Naive thymus-derived CD8-positive, alpha-beta T cell (primary cell): Measurements from ENCODE around the gene TXLNA. TPM values are rescaled to one million over a fixed set of nuclear protein-coding genes. Genes with fewer than 3 reads are reported as not detected.

Source experiments
- ATAC-seq, 2 donors: fragments of 150-1000 bp; cut with Tn5 transposase in 1 of 2; sonication (Bioruptor Pico), chemical (Tn5 transposase) in 1 of 2; 1 replicate in 1 of 2; 2 replicates in 1 of 2; pipeline ENCODE4 v1.10.0; 2021; ENCODE audit warnings: mild to moderate bottlenecking in 2 of 2, moderate library complexity in 2 of 2
- POLR2A ChIA-PET: fragments of 350-600 bp; sonication (Branson Sonifier 250); formaldehyde crosslinking; loops from one replicate; lab custom pipeline; 2021; ENCODE audit warnings: antibody characterized with exemption; lab: Charles Lee
- DNase-seq, 10 donors: peaks; one replicate each; pipeline versions ENCODE4 v3.0.0 to v3.0.0-alpha.2; 2020 to 2022
- H3K27ac Mint-ChIP-seq, 10 donors: one replicate each; pipeline ENCODE4 v1.8.0; 2020 to 2022; ENCODE audit warnings: mild to moderate bottlenecking in 10 of 10, mixed read lengths in 10 of 10, moderate library complexity in 4 of 10, inconsistent platforms in 1 of 10
- H3K27me3 Mint-ChIP-seq, 5 donors: one replicate each; pipeline ENCODE4 v1.8.0; 2021 to 2022; ENCODE audit warnings: mixed read lengths in 5 of 5
- H3K36me3 Mint-ChIP-seq, 3 donors: one replicate each; pipeline ENCODE4 v1.8.0; 2020 to 2022; ENCODE audit warnings: mixed read lengths in 3 of 3, mild to moderate bottlenecking in 2 of 3, inconsistent platforms in 1 of 3
- H3K4me1 Mint-ChIP-seq, 4 donors: one replicate each; pipeline ENCODE4 v1.8.0; 2021 to 2022; ENCODE audit warnings: mixed read lengths in 4 of 4
- H3K4me3 Mint-ChIP-seq, 10 donors: one replicate each; pipeline ENCODE4 v1.8.0; 2020 to 2022; ENCODE audit warnings: mild to moderate bottlenecking in 10 of 10, mixed read lengths in 10 of 10, moderate library complexity in 6 of 10, inconsistent platforms in 1 of 10
- H3K9me3 Mint-ChIP-seq, 9 donors: one replicate each; pipeline ENCODE4 v1.8.0; 2020 to 2022; ENCODE audit warnings: mixed read lengths in 9 of 9, mild to moderate bottlenecking in 3 of 9, inconsistent platforms in 1 of 9, moderate library complexity in 1 of 9
- polyA plus RNA-seq, 3 donors: library from polyadenylated mRNA; unstranded; fragments of 300-500 nt; fragmentation: Illumina TruSeq; gene quantifications; one replicate each; pipeline ENCODE4 v1.2.3, GENCODE V29; 2021
- total RNA-seq, 8 experiments: library from RNA in 2 of 8; stranded (reverse) in 2 of 8; gene quantifications; one replicate each; pipeline ENCODE4 v1.2.3 and lab custom pipeline; 2021 to 2026

TXLNA gene
- total and polyA plus RNA-seq, 5 experiments from 2014 or later: 19.0 to 36.0 (median 28.3) TPM

GRCh38 chr1:32186491-32186890 lies 7.0 kb downstream of the TXLNA start:
- peaks cover 22 to 37% (median 31%) of the 10 kb centered on the region in 4 donors for H3K4me1 Mint-ChIP-seq
- DNase-seq: no peak
- no peaks in the 10 kb centered on the region for H3K27me3 Mint-ChIP-seq
- POLR2A ChIA-PET: no interaction called here
- ATAC-seq: no peak
- no peaks in the 10 kb centered on the region for H3K9me3 Mint-ChIP-seq
- no peak overlapping the region for H3K4me3 Mint-ChIP-seq
- peak overlapping the region in 3 of 10 donors; percentile 17 to 42 (median 22) for H3K27ac Mint-ChIP-seq
- peaks cover 0 to 87% (median 22%) of the 10 kb centered on the region in 3 donors for H3K36me3 Mint-ChIP-seq

DNA sequence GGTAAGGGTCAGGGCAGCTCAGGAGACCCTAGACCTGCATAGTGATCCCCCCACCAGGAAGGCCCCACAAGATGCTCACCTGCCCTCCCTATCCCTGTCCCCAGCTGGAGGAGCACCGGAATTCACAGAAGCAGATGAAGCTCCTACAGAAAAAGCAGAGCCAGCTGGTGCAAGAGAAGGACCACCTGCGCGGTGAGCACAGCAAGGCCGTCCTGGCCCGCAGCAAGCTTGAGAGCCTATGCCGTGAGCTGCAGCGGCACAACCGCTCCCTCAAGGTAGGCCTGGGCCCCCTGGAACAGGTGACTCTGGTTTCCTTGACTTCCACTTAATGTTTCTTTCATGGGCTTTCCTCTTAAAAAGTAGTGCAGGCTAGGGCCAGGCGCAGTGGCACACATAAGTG lies 8.4 kb downstream of the TXLNA start:
- Mint-ChIP-seq H3K9me3 (no peaks in the 10 kb centered on the region), H3K27me3 (no peaks in the 10 kb centered on the region), H3K36me3 (peaks cover 0 to 89% (median 30%) of the 10 kb centered on the region in 3 donors), H3K27ac (no peak overlapping the region), H3K4me1 (peaks cover 19 to 25% (median 25%) of the 10 kb centered on the region in 4 donors), H3K4me3 (no peak overlapping the region)
- ATAC-seq: no peak
- POLR2A ChIA-PET: interaction anchor here (0.7 kb wide), 2 partner anchors 9 to 145 kb away, joined by 3 to 4 read pairs; partner anchors contain the start of gene TXLNA
- no peak for DNase-seq

DNA sequence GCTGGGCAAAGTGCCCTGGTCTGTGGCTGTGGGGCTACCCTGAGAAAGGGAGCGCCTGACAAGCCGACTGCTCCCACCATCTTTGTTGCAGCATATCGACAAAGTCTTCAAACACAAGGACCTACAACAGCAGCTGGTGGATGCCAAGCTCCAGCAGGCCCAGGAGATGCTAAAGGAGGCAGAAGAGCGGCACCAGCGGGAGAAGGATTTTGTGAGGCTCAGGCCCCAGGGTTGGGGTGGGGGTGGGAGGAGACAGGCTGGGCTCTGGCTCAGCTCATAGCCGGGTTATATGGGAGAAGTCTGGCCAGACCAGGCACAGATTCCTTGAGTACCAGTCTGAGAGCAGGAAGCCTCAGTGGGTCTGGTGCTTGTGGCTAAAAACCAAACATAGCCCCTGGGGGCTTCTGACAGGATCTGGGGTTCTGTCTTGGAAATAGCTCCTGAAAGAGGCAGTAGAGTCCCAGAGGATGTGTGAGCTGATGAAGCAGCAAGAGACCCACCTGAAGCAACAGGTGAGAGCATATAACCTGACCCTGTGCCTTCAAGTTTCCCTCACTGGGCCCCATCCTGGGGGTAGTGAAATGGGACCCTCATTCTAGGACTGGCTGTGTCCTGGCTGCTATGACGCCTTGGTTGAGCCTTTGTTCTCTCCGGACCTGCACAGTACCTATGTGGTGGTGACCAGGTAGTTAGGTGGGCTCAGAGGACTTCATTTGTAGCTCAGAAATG lies 12.9 kb downstream of the TXLNA start:
- H3K9me3 Mint-ChIP-seq: no peaks in the 10 kb centered on the region
- peaks cover 20 to 37% (median 30%) of the 10 kb centered on the region in 4 donors for H3K4me1 Mint-ChIP-seq
- no peaks in the 10 kb centered on the region for H3K27me3 Mint-ChIP-seq
- H3K36me3 Mint-ChIP-seq: peaks cover 5 to 89% (median 44%) of the 10 kb centered on the region in 3 donors
- no peak for DNase-seq
- no peak for ATAC-seq
- no peak overlapping the region for H3K27ac Mint-ChIP-seq
- POLR2A ChIA-PET: interaction anchor here (0.5 kb wide), 1 partner anchor 179 kb away, joined by 5 read pairs; no protein-coding TSS in a partner anchor
- no peak overlapping the region for H3K4me3 Mint-ChIP-seq

- ATAC-seq: no peak
- peaks cover 5 to 67% (median 32%) of the 10 kb centered on the region in 3 donors for H3K36me3 Mint-ChIP-seq
- H3K4me3 Mint-ChIP-seq: no peak overlapping the region
- H3K27me3 Mint-ChIP-seq: no peaks in the 10 kb centered on the region
- H3K27ac Mint-ChIP-seq: no peak overlapping the region
- DNase-seq: no peak
- POLR2A ChIA-PET: interaction anchor here (1.1 to 1.4 kb wide), 2 partner anchors 9 to 16 kb away, joined by 3 to 5 read pairs; partner anchors contain the start of gene TXLNA
- H3K9me3 Mint-ChIP-seq: no peaks in the 10 kb centered on the region
- peaks cover 26 to 50% (median 40%) of the 10 kb centered on the region in 4 donors for H3K4me1 Mint-ChIP-seq
Measured at GRCh38 chr1:32194984-32195383, 15.5 kb downstream of the TXLNA start.

GRCh38 chr1:32195531-32195930 lies 16.1 kb downstream of the TXLNA start:
- no peak for DNase-seq
- ATAC-seq: no peak
- Mint-ChIP-seq H3K36me3 (peaks cover 5 to 61% (median 30%) of the 10 kb centered on the region in 3 donors), H3K4me1 (peaks cover 29 to 55% (median 44%) of the 10 kb centered on the region in 4 donors), H3K9me3 (no peaks in the 10 kb centered on the region), H3K4me3 (peak overlapping the region in 1 of 10 donors; percentile 66), H3K27ac (peak overlapping the region in 1 of 10 donors; percentile 75), H3K27me3 (no peaks in the 10 kb centered on the region)
- POLR2A ChIA-PET: interaction anchor here (0.5 to 1.4 kb wide), 5 partner anchors 16 to 122 kb away, joined by 3 to 5 read pairs (median 3); partner anchors contain the start of gene TXLNA

DNA sequence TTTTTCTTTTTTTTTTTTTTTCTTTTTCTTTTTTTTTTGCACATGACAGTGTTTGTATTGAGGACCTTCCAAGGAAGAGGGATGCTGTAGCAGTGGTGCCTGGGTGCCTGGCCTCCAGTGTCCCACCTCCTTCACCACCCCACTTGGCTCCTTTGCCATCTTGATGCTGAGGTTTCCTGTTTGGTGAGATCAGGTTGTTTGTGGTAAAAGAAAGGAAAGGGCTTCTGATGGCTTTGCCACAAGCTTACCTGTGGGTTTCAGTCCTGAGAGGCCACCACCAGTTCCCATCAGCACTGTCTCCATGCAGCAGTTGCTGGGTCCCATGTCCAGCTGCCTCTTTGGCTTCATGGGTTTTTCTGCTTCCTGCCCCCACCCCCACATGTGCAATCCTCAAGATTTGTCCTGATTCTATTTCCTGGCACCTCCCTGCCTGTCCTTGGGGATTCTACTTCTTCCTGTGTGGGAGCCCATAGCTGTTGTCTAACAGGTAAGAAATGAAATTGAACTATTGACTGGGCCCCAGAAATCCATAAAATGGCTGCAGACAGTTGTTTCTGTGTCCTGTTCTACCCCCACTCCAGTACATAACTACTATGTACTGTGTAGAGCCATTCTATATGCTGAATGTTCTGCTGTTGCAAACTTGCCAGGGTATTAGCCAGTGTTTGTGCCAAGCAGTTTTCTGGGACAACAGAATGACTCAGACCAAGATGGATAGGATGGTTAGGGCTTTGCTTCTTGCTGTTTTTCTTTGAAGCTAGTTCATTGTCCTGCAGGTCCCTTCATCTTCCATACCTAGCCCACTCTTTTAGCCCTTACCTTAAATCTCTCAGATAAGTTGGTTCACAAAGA lies 16.7 kb downstream of the TXLNA start:
- no peaks in the 10 kb centered on the region for H3K9me3 Mint-ChIP-seq
- no peaks in the 10 kb centered on the region for H3K27me3 Mint-ChIP-seq
- peaks cover 29 to 60% (median 44%) of the 10 kb centered on the region in 4 donors for H3K4me1 Mint-ChIP-seq
- DNase-seq (peak in 3 of 10 donors; percentile 20 to 29 (median 25)), ATAC-seq (peak; percentile 7 to 9)
- H3K27ac Mint-ChIP-seq: peak overlapping the region in 6 of 10 donors; percentile 4 to 87 (median 66)
- peaks cover 5 to 54% (median 30%) of the 10 kb centered on the region in 3 donors for H3K36me3 Mint-ChIP-seq
- H3K4me3 Mint-ChIP-seq: peak overlapping the region in 8 of 10 donors; percentile 33 to 78 (median 58)
- POLR2A ChIA-PET: interaction anchor here (0.5 to 1.4 kb wide), 5 partner anchors 17 to 123 kb away, joined by 3 to 5 read pairs (median 4); partner anchors contain the start of genes KPNA6 and TXLNA

DNA sequence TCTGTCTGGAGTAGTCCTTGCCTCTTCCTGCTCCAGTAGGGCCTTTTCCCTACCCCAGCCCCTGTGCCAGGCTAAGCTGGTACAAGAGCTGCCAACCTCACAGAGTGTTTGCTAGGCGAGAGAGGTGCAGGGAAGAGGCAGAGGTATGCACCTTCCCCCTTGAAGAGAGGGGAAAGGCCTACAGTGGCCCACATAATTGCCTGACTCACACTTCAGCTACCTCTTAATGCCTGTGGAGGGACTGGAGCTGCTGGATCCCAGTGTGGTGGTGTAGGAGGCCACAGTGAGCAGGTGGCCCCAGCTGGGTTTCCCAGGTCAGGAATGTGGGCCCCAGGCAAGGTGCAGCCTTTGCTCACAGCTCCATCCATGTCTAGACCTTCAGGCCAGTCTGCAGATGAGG lies 17.6 kb downstream of the TXLNA start:
- ATAC-seq (no peak), DNase-seq (no peak)
- no peaks in the 10 kb centered on the region for H3K27me3 Mint-ChIP-seq
- H3K36me3 Mint-ChIP-seq: peaks cover 5 to 46% (median 21%) of the 10 kb centered on the region in 3 donors
- POLR2A ChIA-PET: interaction anchor here (0.5 to 1.6 kb wide), 6 partner anchors 8 to 139 kb away, joined by 3 to 5 read pairs (median 4); partner anchors contain the start of genes DCDC2B, IQCC, KPNA6 and MARCKSL1
- peak overlapping the region in 3 of 10 donors; percentile 29 to 66 (median 33) for H3K4me3 Mint-ChIP-seq
- peaks cover 36 to 69% (median 52%) of the 10 kb centered on the region in 4 donors for H3K4me1 Mint-ChIP-seq
- H3K9me3 Mint-ChIP-seq: no peaks in the 10 kb centered on the region
- peak overlapping the region in 8 of 10 donors; percentile 4 to 87 (median 66) for H3K27ac Mint-ChIP-seq

- H3K9me3 Mint-ChIP-seq: no peaks in the 10 kb centered on the region
- peaks cover 39 to 75% (median 58%) of the 10 kb centered on the region in 4 donors for H3K4me1 Mint-ChIP-seq
- no peak for ATAC-seq
- peak overlapping the region in 4 of 10 donors; percentile 17 to 80 (median 70) for H3K27ac Mint-ChIP-seq
- peak overlapping the region in 1 of 10 donors; percentile 10 for H3K4me3 Mint-ChIP-seq
- POLR2A ChIA-PET: interaction anchor here (0.6 to 1.7 kb wide), 8 partner anchors 8 to 138 kb away, joined by 3 to 5 read pairs (median 4); partner anchors contain the start of genes DCDC2B, IQCC, MARCKSL1 and TXLNA
- no peaks in the 10 kb centered on the region for H3K27me3 Mint-ChIP-seq
- DNase-seq: no peak
- peaks cover 5 to 38% (median 19%) of the 10 kb centered on the region in 3 donors for H3K36me3 Mint-ChIP-seq
Measured at GRCh38 chr1:32197837-32198236, 18.4 kb downstream of the TXLNA start.

- Mint-ChIP-seq H3K27ac (peak overlapping the region; percentile 17 to 87 (median 56)), H3K4me1 (peaks cover 39 to 75% (median 58%) of the 10 kb centered on the region in 4 donors), H3K4me3 (peak overlapping the region in 4 of 10 donors; percentile 23 to 60 (median 40)), H3K9me3 (no peaks in the 10 kb centered on the region), H3K36me3 (peaks cover 5 to 35% (median 14%) of the 10 kb centered on the region in 3 donors), H3K27me3 (no peaks in the 10 kb centered on the region)
- POLR2A ChIA-PET: interaction anchor here (0.6 to 1.7 kb wide), 6 partner anchors 18 to 107 kb away, joined by 3 to 5 read pairs (median 3); partner anchors contain the start of genes HDAC1 and TXLNA
- no peak for DNase-seq
- ATAC-seq: no peak
Measured at GRCh38 chr1:32198237-32199042, 19.0 kb downstream of the TXLNA start.

DNA sequence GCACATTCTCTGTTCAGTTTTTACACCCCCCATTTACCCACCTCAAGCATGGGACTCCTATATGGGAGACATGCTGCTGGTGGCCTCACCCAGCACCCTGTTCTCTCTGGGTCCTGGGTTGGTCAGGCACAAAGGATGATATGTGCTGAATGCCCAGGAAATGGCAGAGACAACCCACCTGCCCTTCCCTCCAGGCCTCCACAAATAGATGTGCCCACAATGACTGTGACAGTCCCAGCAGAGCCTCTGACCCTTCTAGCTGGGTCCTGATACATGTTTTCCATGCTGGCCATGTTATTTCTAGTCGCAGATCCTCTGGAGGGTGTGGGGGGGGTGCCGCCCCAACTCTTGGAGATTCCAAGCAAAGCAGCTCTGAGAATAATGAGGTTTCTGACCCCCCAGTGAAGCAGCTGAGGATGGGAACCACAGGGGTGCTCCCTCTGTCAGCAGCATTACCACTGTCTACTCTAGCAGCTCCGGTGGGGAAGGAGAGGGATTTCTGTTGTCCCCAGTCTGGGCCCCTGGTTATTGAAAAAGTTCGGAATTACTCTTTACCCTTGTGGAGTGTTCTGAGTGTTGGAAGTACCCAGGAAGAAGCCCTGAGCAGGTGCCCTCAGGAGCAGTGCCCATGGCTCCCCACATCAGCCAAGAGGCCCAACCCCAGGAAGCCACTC lies 19.7 kb downstream of the TXLNA start:
- Mint-ChIP-seq H3K27ac (peak overlapping the region in 5 of 10 donors; percentile 16 to 98 (median 53)), H3K4me3 (peak overlapping the region in 4 of 10 donors; percentile 18 to 47 (median 32)), H3K27me3 (no peaks in the 10 kb centered on the region), H3K36me3 (peaks cover 1 to 29% (median 7%) of the 10 kb centered on the region in 3 donors), H3K9me3 (no peaks in the 10 kb centered on the region), H3K4me1 (peaks cover 39 to 70% (median 60%) of the 10 kb centered on the region in 4 donors)
- no peak for ATAC-seq
- DNase-seq: no peak
- POLR2A ChIA-PET: interaction anchor here (1.1 to 1.7 kb wide), 2 partner anchors 19 to 93 kb away, joined by 3 to 4 read pairs; partner anchors contain the start of gene HDAC1
